HL-60/S4 treated with phorbol 12-myristate 13-acetate at 8.2 ng/mL for 4 days and 3 days (cell line): ENCODE data around the gene FHOD3.
"Not testable (repeated sequence)": the region's sequence is repeated elsewhere in the genome, so short reads cannot be mapped to it uniquely, and the experiment has no call there.

Experiments
- in situ Hi-C: fragments of 300-500 bp; cut with MboI; formaldehyde crosslinking; loops from 2 replicates; pipeline ENCODE4 v1.15.0; 2022; ENCODE audit warnings: low sequenced_read_pairs

The FHOD3 gene

GRCh38 chr18:36717422-36718110, 420.1 kb downstream of the FHOD3 start:
- in situ Hi-C loops, result no loop called here

GRCh38 chr18:36718705-36719328, 421.3 kb downstream of the FHOD3 start:
- in situ Hi-C loops, result no loop called here

GRCh38 chr18:36719630-36720029, 422.1 kb downstream of the FHOD3 start:
- in situ Hi-C loops, result no loop called here

- in situ Hi-C loops, result not testable (repeated sequence)
Observed at GRCh38 chr18:36721351-36721750, 423.8 kb downstream of the FHOD3 start.

GRCh38 chr18:36724169-36724568, 426.7 kb downstream of the FHOD3 start:
- in situ Hi-C loops, result no loop called here

GRCh38 chr18:36724591-36725001, 427.1 kb downstream of the FHOD3 start:
- in situ Hi-C loops, result no loop called here

GRCh38 chr18:36728345-36728744, 430.8 kb downstream of the FHOD3 start:
- in situ Hi-C loops, result no loop called here

GRCh38 chr18:36729197-36729596, 431.7 kb downstream of the FHOD3 start:
- in situ Hi-C loops, result no loop called here

GRCh38 chr18:36732264-36732663, 434.8 kb downstream of the FHOD3 start:
- in situ Hi-C loops, result no loop called here

GRCh38 chr18:36733150-36733549, 435.6 kb downstream of the FHOD3 start:
- in situ Hi-C loops, result no loop called here

- in situ Hi-C loops, result no loop called here
Observed at GRCh38 chr18:36734596-36734995, 437.1 kb downstream of the FHOD3 start.

- in situ Hi-C loops, result no loop called here
Observed at GRCh38 chr18:36735130-36735529, 437.6 kb downstream of the FHOD3 start.

GRCh38 chr18:36736094-36736493, 438.6 kb downstream of the FHOD3 start:
- in situ Hi-C loops, result no loop called here

GRCh38 chr18:36737316-36737715, 439.8 kb downstream of the FHOD3 start:
- in situ Hi-C loops, result no loop called here

- in situ Hi-C loops, result no loop called here
Observed at GRCh38 chr18:36744261-36744876, 446.9 kb downstream of the FHOD3 start.

- in situ Hi-C loops, result no loop called here
Observed at GRCh38 chr18:36745219-36745975, 447.9 kb downstream of the FHOD3 start.

- in situ Hi-C loops, result no loop called here
Observed at GRCh38 chr18:36752929-36753865, 455.7 kb downstream of the FHOD3 start.

GRCh38 chr18:36756242-36756641, 458.7 kb downstream of the FHOD3 start:
- in situ Hi-C loops, result no loop called here

- in situ Hi-C loops, result no loop called here
Observed at GRCh38 chr18:36757081-36757480, 459.6 kb downstream of the FHOD3 start.

- in situ Hi-C loops, result no loop called here
Observed at GRCh38 chr18:36757991-36758390, 460.5 kb downstream of the FHOD3 start.
